Stimulated activated CD4-positive, alpha-beta T cell treated with anti-CD3 and anti-CD28 coated beads, Interleukin-1b, Interleukin-23, amount 100 ng/mL, for 24 hours (primary cell): ENCODE measurements around the gene NODAL.
A peak's percentile ranks its signal among the peaks of the same experiment; 100 is the strongest.

Source experiments
- DNase-seq, 4 experiments: peaks; one replicate each; pipeline ENCODE4 v3.0.0-alpha.2; 2020; ENCODE audit warnings: low read depth in 4 of 4, low spot score in 1 of 4

NODAL gene

GRCh38 chr10:70465278-70465677 lies 23.8 kb upstream of the NODAL start:
- no peak for DNase-seq

GRCh38 chr10:70462349-70462984 lies 21.0 kb upstream of the NODAL start:
- no peak for DNase-seq

- peak in 2 of 4 experiments; percentile 28 to 30 for DNase-seq
These were observed 20.2 kb upstream of the NODAL start for GRCh38 chr10:70461397-70462348.

- no peak for DNase-seq
These were observed 18.5 kb upstream of the NODAL start for GRCh38 chr10:70459774-70460490.

GRCh38 chr10:70459061-70459773 lies 17.7 kb upstream of the NODAL start:
- DNase-seq: no peak

DNA sequence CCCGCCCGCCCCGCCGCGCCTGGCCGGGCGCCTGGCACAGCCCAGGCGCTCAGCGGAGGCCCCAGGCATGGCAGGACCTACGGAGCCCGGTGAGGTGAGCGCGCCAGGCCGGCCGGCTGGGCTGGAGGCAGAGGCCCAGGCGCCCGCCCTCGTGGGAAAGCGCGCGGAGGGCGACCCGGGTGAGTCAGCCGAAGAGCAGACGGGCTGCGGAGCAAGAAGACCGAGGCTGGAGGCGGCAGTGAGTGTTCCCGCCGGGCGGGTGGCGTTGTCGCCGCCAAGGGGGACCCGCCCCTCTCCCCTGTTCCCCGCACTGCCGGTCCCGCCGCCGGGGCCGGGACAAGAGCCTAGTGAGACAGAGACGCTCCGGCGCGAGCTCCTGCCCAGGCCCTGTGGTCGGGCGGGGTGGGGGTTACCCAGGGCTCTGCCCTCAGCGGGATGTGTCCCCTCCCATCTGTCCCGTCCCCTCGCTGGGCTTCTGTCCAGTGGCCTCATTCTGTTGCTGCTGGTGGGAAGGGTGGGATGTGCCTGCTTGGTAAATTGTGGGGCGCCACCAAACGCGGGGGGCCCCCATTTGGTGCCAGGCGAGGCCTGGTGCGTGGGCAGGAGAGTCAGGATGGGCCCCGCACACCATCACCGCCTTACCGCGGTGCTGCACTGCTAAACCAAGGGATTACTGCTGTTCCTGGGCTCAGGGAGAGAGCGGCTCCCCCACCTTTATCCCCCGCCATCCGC lies 17.0 kb upstream of the NODAL start:
- peak in 2 of 4 experiments; percentile 41 to 44 for DNase-seq

DNA sequence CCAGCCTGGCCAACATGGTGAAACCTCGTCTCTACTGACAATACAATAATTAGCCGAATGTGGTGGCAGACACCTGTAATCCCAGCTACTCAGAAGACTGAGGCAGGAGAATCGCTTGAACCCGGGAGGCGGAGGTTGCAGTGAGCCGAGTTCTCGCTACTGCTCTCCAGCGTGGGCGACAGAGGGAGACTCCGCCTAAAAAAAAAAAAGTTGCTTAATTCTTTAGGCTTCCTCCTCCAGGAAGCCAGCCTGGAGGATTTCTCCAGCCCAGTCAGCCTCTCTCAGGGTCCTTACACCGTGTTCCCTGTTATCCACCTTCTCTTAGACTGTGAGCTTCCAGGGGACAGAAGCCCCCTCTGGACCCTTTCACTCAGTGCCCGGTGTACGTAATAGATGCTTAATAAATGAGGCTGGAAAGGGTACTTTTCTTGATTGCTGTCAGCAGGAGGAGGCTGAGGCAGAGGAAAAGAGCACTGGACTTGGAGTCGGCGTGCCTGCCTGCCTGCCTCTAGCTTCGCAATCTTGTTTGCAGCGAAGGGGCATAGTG lies 16.4 kb upstream of the NODAL start:
- DNase-seq: no peak

DNA sequence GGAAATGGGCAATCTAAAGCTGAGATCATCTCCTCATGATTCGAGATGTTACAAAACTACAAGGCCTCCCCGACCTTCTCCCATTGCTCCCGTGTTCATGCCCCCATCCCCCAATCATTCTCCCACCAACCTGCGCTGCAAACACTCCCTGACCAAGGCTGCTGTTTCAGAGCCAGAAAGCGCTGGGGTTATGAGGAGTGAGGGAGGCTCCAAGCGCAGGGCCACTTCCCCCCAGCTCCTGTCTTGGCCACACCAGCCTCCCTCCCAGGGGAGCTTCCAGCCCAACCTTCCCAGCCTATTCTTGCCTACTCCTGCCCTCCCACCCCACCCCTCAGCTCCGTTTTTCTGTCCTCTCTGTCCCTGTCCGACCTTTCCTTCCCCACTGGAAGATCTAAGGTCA lies 14.7 kb upstream of the NODAL start:
- no peak for DNase-seq

DNA sequence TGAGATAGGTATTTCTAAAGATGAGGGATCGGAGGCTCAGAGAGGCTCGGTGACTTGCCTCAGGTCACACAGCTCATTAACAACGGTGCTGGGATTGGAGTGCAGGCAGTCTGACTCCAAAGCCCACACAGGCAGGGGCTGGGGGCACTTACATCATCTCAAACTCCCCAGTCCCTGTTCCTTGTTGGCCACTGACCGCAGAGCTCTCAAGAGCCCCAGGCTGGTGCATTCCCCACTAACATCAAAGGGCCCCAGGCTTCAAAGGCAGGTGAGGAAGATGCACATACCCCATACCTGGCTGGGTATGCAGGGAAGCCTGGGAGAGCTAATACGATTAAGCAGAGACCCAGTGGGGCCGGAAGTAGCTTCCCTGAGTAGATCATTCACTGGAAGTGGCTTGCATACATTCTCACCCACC lies 13.7 kb upstream of the NODAL start:
- no peak for DNase-seq

GRCh38 chr10:70448236-70448635 lies 6.8 kb upstream of the NODAL start:
- no peak for DNase-seq

GRCh38 chr10:70445718-70446657 lies 4.5 kb upstream of the NODAL start:
- DNase-seq: no peak

DNA sequence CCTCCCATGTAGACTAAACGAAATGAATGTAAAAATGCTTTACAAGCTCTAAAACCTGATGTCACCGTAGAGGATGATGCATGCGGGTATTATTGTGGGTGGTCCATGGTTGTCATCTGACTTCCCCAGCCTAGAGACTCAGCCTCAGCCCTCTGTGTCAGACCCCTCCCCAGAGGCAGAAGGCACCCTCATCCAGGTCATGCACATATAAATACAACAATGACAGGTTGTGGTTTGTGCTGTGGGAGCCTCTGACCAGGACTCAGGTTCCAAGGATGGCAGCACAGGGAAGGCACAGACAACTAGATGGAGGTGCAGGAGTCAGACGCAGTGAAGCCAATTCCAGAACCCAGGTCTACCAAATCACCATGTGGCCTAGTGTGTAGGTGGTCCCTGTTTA lies 3.3 kb upstream of the NODAL start:
- DNase-seq: no peak

GRCh38 chr10:70442332-70442988 lies 979 bp upstream of the NODAL start:
- no peak for DNase-seq

DNA sequence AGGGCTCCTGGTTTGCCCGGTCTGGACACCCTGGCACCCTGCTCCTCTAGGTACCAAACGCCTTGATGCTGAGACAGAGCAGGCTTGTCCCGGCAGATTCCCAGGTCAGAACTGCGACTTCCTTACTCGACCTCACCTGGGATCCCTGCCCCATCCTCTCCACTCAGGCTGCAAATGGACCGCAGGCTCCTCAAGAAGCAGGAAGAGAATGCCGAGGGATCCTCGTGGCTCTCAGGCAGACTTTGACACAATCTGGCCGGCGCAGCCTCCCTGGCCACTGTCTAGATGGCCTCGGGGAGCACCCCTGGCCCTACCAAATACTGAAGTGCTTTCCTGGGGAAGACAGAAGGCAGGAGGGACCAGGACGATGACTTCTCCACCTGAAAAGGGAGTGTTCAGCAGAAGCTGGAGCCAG lies 421 bp upstream of the NODAL start:
- no peak for DNase-seq

- DNase-seq: no peak
These were observed 953 bp downstream of the NODAL start for GRCh38 chr10:70440296-70441160.

DNA sequence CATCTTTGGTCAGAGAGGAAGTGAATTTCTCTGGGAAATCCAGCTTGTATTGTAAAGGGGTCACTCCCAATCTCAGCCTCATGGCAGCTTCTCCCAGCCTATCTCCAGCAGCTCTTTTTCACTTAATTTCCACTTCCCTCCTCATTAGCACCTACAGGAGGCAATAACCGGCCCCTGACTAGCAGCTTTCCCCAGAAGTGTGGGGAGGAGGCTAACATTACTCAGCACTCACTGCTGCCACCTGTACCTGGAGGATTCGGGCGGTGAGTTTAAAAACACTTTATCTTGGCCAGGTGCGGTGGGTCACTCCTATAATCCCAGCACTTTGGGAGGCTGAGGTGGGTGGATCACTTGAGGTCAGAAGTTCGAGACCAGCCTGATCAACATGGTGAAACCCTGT lies 3.8 kb downstream of the NODAL start:
- DNase-seq: no peak

GRCh38 chr10:70435241-70436085 lies 6.0 kb downstream of the NODAL start:
- no peak for DNase-seq
